ENCODE measurements around the gene EFCAB5. TPM values are rescaled to one million over a fixed set of nuclear protein-coding genes. Genes with fewer than 3 reads are reported as not detected.

EFCAB5 gene
- total and polyA plus RNA-seq, 2 of the 8 experiments (the other 6 are each of a cell fraction or from before 2014, with no cell fraction given): 0.05 to 0.34 TPM

GRCh38 chr17:29936724-29937123 lies 4.7 kb upstream of the EFCAB5 start (continued):
- TF ChIP-seq CHD7 (IDR thresholded peaks at IDR 0.05; ENCODE audit: insufficient replicate concordance, low read length): no peak
- TF ChIP-seq TEAD4 (IDR thresholded peaks at IDR 0.05; ENCODE audit: low read depth, low read length): no peak
